GM19438 (cell line): ENCODE measurements around the gene POLD2.
A peak's percentile ranks its signal among the peaks of the same experiment; 100 is the strongest.

ENCODE experiments used
- ATAC-seq: cut with Tn5 transposase; IDR thresholded peaks from one replicate; pipeline ENCODE4 v1.9.1; 2021; ENCODE audit warnings: low read depth; ENCODE audit not compliant: unreplicated experiment

Gene POLD2

DNA sequence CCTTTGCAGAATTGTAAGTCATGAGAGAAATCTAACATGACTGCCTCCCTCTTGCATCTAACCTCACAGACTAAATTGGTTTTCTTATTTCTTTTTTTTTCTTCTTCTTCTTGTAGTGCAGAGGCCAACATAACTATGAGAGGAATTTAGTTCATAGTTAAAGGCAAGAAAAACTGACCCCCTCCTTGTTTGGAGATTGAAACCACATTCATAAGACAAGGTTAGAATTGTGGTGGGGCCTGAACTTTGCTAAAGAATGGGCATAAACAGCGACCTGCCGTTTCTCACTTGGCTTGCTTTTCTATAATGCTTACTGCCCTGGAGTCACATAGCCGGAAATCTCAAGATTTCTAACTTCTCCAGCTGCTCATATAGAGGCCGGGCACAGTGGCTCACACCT lies 38.6 kb downstream of the POLD2 start:
- ATAC-seq: no peak

- ATAC-seq: no peak
These were observed 39.6 kb downstream of the POLD2 start for GRCh38 chr7:44083796-44084195.

- ATAC-seq: peak; percentile 94
These were observed 40.7 kb downstream of the POLD2 start for GRCh38 chr7:44082541-44083207.

- no peak for ATAC-seq
These were observed 42.0 kb downstream of the POLD2 start for GRCh38 chr7:44081266-44081748.

DNA sequence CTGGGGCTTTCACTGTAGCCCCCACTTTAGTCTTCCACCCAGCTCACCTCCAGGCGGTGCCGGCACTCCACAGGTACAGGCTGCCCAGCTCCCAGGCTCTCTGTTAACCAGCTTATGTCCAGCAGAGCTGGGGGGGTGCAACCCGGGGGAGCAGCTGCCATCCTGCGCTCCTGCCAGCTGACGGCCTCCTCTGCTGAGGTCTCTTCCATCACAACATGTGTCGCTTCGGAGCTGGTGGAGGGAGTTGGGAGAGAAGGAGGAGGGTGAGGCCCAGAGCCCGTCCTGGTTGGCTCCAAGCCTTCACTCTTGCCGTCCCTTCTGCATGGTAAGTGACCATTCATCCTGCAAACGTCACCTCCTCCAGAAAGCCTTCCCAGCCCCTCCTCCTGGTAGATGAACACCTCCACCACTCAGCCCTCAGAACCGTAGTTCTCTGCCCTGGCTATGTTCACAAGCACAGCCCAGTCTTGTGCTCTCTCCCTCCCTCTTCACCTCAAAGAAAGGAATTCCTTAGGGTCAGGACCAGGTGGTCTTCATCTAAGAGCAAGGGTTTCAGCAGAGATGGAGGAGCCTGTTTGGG lies 42.6 kb downstream of the POLD2 start:
- ATAC-seq: no peak

GRCh38 chr7:44080118-44080517 lies 43.2 kb downstream of the POLD2 start:
- no peak for ATAC-seq

GRCh38 chr7:44079331-44080021 lies 43.9 kb downstream of the POLD2 start:
- no peak for ATAC-seq

GRCh38 chr7:44078521-44078920 lies 44.8 kb downstream of the POLD2 start:
- ATAC-seq: no peak

GRCh38 chr7:44077681-44078091 lies 45.7 kb downstream of the POLD2 start:
- ATAC-seq: no peak

DNA sequence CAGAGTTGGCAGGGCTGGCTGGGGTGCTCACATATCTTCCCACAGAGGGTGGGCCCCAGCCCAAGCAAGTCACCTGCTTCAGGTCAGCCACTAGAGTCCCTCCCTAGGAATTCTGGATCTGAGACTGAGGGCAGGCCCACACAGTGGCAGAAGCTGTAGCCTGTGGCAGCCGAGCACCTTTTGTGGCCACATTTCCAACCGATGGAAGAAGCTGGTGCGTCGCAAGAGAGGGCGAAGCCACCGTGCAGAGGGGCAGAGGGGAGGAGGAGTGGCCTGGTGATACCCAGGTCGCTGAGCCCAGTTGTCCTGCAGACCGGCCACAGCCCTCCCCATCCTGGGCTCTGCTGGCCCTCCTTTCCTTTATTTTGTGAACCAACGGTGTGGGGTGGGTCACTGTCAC lies 46.3 kb downstream of the POLD2 start:
- ATAC-seq: no peak

DNA sequence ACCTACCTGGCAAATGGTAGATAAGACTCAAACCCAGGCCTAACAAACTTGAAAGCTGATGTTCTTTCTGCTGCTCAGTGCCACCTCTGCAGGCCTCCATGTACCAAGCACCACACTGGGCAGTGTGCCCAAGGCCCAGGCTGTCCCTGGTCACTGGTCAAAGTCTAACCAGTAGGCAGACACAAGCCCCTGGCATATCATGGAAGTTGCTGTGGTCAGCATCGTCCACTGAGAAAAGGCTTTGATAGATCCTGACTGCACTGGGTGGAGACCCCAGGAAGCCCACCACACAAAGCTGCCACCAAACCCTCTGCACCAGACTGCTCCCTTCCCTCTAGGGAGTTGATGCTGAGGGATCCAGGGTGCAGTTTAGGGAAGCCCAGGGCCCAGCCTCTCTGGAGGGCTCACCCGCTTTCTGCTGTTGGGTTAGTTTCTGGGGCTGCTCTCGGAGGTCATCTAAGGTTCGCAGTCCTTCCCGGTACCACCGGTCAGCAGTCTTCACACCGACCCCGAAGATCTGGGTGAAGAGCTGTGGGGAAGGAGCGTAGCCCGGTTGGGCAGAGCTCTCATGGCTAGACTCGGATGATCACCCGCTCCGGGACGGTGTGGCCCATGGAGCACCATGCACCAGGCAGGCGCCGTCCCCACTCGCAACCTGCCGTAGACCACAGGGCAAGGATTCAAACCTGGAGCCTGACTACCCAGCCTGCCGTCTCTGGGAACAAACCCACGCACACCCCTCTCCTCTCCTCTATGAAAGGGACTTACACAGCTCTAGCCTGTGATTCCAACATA lies 47.0 kb downstream of the POLD2 start:
- ATAC-seq: no peak

DNA sequence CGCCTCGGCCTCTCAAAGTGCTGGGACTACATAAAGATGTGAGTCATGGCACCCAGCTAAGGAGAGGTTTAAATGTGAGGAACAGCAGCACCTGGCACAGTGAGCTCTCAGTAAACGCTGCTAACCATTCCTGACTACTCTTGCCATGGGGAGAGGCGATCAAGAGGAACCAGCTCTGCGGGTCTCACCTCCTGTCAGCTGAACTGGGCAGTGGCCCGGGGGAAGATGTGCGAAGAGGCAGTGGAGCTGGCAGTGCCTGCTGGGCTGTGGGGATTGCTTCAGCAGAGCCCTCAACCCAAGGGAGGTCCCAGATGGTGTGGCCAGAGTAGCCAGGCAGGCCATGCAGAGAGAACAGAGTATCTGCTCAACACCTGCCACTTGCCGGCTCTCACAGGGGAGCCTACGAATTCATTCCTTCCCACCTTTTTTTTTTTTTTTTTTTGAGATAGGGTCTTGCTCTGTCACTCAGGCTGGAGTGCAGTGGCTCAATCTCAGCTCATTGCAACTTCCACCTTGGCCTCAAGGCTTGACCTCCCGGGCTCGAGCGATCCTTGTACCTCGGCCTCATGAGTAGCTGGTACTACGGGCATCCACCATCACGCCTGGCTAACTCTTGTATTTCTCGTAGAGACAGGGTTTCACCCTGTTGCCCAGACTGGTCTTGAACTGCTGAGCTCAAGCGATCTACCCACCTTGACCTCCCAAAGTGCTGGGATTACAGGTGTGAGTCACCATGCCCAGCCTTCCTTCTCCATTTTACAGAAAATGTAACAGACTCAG lies 47.9 kb downstream of the POLD2 start:
- no peak for ATAC-seq

DNA sequence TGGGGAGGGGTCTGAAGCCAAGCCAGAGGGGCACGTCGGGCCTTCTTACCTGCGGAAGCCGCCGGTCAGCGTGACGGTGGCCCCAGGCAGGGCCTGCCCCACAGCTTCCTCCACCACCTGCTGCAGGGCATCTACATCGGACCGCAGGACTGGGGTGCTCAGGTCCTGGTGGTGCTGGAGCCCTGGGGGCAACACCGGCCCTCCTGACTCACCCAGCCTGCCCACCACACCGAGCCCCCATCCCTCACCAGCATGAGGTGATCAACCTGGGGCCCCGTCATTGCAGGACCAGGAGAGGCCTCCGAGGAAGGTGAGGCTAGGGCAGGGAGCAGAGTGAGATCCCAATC lies 49.0 kb downstream of the POLD2 start:
- ATAC-seq: no peak

- ATAC-seq: no peak
These were observed 49.5 kb downstream of the POLD2 start for GRCh38 chr7:44073664-44074348.

DNA sequence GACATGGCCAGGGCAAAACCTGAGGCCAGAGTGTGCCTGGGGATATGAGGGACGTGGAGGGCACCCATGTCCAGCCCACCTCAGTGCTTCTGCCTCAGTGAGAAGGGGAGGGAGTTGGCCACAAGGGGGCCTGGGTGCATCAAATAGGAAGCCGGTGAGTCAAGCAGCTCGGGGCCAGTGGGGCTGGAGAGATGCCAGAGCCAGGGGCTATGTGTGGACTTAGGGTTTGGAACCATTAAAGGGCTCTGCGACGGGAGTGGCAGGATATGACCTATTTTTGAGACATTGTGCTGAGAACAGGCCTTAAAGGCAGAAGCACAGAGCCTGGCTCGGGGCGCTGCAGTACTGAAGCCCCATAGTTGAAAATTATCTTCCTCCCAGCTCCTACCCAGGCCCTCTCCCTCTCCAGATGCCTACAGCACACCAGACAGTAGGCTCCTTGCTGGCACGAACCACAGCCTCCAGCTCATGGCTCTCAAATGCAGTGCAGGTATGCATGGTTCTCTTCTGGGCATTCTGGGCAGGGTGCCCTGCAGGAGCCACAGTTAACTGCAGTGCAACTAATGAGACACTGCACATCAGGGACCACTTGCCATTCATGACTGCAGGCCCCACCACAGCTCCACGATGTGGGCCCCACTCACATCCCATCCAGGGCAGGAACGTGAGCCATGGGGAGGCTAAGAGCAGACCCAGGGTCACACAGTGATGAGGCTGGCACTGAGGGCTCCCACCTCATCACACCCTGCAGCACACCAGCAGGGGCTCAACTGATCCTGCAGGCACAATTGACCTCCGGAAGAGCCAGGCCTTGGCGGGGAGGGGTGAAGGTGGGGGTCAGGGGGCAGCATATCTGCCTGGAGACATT lies 50.8 kb downstream of the POLD2 start:
- no peak for ATAC-seq

DNA sequence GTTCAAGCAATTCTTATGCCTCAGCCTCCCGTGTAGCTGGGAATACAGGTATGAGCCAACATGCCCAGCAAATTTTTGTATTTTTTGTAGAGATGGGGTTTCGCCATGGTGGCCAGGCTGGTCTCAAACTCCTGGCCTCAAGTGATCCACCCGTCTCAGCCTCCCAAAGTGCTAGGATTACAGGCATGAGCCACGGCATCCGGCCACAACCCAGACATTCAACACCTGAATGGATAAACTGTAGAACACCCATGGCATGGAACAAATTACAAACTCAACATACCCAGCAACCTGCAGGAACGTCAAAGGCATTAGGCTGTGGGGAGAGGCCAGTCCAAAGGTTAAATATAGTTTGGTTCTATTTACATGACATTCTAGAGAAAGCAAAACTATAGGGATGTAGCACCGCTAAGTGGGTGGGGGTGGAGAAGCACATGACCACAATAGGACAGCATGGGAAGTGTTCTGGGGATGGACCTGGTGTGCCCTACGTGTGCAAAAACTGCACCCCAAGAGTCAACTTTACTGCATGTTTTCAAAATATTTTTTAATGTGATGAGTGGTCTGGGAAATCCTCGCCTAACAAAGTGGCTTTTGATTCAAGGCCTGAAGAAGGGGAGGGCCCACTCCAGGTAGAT lies 51.5 kb downstream of the POLD2 start:
- no peak for ATAC-seq

DNA sequence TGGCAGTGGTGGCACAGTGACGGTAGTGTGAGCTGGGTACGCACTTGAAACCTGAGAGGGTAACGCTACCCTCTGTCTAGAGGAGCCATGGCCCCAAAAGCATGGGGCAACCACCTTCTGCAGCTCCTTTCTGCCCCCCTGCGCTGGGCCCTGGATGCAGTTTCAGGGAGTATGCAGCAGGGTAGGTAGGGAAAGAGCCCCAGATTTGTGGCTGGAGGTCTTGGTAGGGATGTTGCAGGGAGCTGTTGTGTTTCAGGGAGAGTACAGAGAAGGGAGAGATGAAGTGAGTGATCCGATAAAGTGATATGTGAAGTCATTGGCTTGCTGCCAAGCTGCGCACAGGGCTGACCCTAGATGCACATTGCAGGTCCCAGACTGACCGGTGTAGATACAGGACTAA lies 55.3 kb downstream of the POLD2 start:
- ATAC-seq: no peak
